ENCODE measurements around the gene NPHP1.
"Not testable (repeated sequence)": the region's sequence is repeated elsewhere in the genome, so short reads cannot be mapped to it uniquely, and the experiment has no call there.

The NPHP1 gene

DNA sequence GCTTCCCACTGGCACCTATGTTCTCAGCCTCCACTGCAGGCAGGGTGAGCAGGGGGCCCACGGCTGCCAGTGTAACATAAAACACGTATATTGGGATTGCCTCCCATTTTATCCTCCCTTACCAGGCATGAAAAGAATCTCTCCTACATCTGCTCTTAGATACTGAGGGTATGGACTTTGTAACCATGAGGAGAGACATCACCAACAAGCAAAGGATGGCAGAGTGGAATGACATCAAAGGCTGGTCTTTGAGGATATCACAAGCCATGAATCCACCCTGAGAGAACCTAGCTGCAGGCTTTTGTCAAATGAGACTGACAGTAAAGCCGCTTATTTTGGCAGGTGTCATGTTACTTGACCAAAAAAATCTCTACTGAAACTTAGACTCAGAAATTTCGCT, 7.4 kb downstream of the NPHP1 start:
- no peak for DNase-seq

DNA sequence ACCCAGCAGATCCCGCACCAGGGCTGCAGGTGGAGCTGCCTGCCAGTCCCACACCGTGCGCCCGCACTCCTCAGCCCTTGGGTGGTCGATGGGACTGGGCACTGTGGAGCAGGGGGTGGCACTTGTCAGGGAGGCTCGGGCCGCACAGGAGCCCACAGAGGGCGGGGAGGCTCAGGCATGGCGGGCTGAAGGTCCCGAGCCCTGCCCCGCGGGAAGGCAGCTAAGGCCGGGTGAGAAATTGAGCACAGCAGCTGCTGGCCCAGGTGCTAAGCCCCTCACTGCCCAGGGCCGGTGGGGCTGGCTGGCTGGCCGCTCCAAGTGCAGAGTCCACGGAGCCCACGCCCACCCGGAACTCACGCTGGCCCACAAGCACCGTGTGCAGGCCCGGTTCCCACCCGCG, 14.6 kb downstream of the NPHP1 start:
- DNase-seq, result not testable (repeated sequence)

DNA sequence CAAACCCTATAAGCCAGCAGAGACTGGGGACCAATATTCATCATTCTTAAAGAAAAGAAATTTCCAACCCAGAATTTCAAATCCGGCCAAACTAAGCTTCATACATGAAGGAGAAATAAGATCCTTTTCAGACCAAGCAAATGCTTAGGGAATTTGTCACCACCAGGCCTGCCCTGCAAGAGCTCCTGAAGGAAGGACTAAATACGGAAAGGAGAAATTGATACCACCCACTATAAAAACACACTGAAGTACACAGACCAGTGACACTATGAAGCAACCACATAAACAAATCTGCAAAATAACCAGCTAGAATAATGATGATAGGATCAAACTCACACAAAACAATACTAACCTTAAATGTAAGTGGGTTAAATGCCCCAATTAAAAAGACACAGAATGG, 22.4 kb downstream of the NPHP1 start:
- no peak for DNase-seq

DNA sequence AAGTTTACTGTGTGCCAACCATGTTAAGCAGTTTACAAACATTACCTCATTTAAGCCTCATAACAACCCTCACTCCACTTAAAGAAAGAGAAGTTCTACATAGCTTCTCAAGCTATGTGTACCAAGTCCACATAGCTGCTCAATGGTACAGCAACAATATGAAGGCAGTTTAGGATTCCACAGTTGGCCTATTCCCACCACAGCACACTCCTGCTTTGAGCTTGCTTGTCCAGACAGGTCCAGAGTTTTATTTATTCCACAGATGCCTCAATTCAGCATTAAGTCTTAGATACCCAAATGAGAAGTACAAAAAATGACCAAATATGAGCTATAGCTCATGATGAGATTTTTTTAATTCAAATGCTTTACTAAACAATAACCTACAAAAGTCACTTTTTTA, 24.8 kb downstream of the NPHP1 start:
- DNase-seq, result no peak

GRCh38 chr2:110173523-110173922, 31.3 kb downstream of the NPHP1 start:
- no peak for DNase-seq

DNA sequence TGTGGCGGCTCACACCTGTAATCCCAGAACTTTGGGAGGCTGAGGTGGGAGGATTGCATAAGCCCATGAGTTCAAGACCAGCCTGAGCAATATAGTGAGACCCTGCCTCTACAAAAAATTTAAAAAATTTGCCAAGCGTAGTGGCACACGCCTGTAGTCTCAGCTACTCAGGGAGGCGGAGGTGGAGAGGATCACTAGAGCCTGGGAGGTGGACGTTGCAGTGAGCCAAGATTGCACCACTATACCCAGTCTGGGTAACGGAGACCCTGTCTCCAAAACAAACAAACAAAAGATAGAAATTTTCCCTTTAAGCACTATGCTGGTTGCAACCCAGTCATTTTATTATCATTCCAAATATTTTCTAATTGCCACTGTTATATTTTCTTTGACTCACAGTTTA, 32.3 kb downstream of the NPHP1 start:
- DNase-seq, result no peak

GRCh38 chr2:110170102-110170501, 34.7 kb downstream of the NPHP1 start:
- DNase-seq, result no peak

GRCh38 chr2:110167326-110168000, 37.4 kb downstream of the NPHP1 start:
- no peak for DNase-seq

GRCh38 chr2:110166266-110166665, 38.5 kb downstream of the NPHP1 start:
- no peak for DNase-seq

GRCh38 chr2:110157153-110157793, 47.5 kb downstream of the NPHP1 start:
- peak; percentile 36 to 47 for DNase-seq

- not testable (repeated sequence) for DNase-seq
These were observed 50.0 kb downstream of the NPHP1 start for GRCh38 chr2:110154828-110155227.

- DNase-seq, result not testable (repeated sequence)
These were observed 50.6 kb downstream of the NPHP1 start for GRCh38 chr2:110154188-110154587.

GRCh38 chr2:110153416-110153815, 51.4 kb downstream of the NPHP1 start:
- DNase-seq, result no peak

- no peak for DNase-seq
These were observed 51.9 kb downstream of the NPHP1 start for GRCh38 chr2:110152943-110153342.

GRCh38 chr2:110149330-110150220, 55.2 kb downstream of the NPHP1 start:
- DNase-seq, result no peak

GRCh38 chr2:110146945-110147332, 57.9 kb downstream of the NPHP1 start:
- no peak for DNase-seq

DNA sequence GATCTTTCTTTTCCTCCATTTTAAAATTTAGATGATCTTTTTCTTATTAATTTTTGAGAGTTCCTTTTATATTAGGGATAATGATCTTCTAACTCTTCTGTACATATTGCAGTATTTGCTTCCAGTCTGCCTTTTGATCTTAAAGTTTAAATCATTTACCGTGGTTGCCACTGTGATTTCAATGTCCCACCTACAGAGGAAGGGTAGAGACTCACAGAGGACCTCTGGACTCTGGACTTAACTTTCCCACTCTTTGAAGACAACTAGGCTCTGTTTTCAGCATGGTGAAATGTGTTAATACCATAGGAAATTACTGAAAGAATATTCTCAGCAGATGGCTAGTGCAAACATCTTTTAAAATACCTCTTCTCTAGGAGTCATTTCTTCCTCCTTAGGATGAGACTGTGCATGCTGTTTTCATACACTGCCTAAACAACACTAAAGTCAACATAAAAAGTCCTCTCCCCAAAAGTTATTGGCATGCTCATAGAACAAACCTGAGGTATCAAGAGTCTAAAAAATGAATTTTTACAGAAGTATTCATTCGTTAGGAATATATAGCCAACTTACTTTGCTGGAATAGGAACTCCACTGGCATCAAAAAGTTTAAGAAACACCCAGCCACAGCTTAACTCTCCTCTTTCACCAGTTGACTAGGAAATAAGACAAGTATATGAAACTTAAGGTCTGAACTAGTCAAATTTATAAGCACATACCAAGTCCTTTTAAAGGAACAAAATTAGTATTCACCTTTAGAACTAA, 58.4 kb downstream of the NPHP1 start:
- DNase-seq, result no peak

GRCh38 chr2:110143982-110144381, 60.8 kb downstream of the NPHP1 start:
- no peak for DNase-seq

DNA sequence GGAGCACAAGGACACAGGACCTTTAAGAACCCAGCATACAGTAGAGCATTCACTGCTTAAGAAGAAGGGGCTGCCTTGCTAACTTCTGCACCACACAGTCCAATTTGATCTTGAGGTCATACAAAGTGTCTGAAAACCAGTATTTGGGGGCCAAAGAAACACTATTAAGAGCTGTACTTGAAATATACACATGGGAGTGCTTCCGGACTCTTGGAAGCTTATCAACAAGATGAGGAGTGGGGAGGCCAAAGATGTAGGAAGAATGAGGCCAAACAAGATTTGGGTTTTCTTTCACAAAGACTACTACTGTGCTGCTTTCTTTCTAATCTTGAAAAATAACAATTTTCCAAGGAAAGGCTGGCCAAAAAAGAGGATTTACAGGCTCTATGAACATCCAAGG, 64.4 kb downstream of the NPHP1 start:
- no peak for DNase-seq

DNA sequence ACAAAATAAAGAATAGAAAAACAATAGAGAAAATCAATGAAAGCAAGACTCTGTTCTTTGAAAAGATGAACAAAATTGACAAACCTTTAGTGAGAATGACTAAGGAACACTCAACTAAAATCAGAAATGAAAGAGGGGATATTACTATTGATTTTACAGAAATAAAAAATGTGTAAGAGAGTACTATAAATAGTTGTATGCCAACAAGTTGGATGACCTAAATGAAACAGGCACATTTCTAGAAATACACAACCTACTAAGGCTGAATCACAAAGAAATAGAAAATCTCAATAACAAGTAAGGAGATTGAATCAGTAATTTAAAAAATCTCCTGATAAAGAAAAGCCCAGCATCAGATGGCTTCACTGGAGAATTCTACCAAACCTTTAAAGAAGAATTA, 70.8 kb downstream of the NPHP1 start:
- DNase-seq, result no peak

DNA sequence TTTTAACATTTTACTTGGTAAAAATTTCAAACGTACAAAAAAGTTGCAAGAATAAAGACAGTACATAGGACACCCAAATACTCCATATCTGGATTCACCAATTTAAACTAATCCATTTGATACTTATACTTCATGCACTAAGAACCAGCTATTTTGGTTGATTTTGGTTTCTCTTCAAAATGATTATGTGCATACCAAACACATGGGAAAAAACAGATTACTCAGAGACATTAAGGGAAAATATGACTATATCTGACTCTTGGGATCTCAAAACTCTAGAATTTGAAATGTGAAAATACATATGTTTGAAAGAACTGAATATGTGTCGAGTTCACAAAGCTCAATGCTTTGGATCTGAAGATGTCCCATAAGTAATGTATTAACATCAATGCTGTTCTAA, 73.6 kb downstream of the NPHP1 start:
- no peak for DNase-seq

GRCh38 chr2:110130757-110131156, 74.1 kb downstream of the NPHP1 start:
- DNase-seq, result no peak

- no peak for DNase-seq
These were observed 77.9 kb downstream of the NPHP1 start for GRCh38 chr2:110126906-110127305.
